SK-N-SH treated with all-trans-retinoic acid at 6 μM for 48 hours (cell line): ENCODE results near the gene RADIL.

Experiments
- ATAC-seq: fragments of 200-7000 bp; cut with Tn5 transposase; 3 replicates; pipeline ENCODE4 v1.9.1; 2020; ENCODE audit warnings: mild to moderate bottlenecking, moderate library complexity
- BACH2 ChIP-seq: fragments of 250-450 bp; sonication (Bioruptor Pico); IDR thresholded peaks from 2 replicates; pipeline ENCODE4 v1.9.0; 2021; ENCODE audit warnings: mild to moderate bottlenecking, borderline replicate concordance
- CREB5 ChIP-seq: fragments of 250-450 bp; sonication (Bioruptor Pico); IDR thresholded peaks from 2 replicates; pipeline ENCODE4 v1.5.1; 2020; ENCODE audit warnings: low read depth, mild to moderate bottlenecking, moderate library complexity
- CSDC2 ChIP-seq: fragments of 250-450 bp; sonication (Bioruptor Pico); IDR thresholded peaks from 2 replicates; pipeline ENCODE4 v1.5.0; 2020; ENCODE audit warnings: mild to moderate bottlenecking, moderate library complexity
- CSRNP3 ChIP-seq: fragments of 250-450 bp; sonication (Bioruptor Pico); IDR thresholded peaks from 2 replicates; pipeline ENCODE4 v1.5.1; 2021; ENCODE audit warnings: mild to moderate bottlenecking, moderate library complexity
- ESRRG ChIP-seq: fragments of 250-450 bp; sonication (Bioruptor Pico); IDR thresholded peaks from 2 replicates; pipeline ENCODE4 v1.6.1; 2021; ENCODE audit warnings: mild to moderate bottlenecking
- GLIS3 ChIP-seq: fragments of 250-450 bp; sonication (Bioruptor Pico); IDR thresholded peaks from 2 replicates; pipeline ENCODE4 v1.5.0; 2020; ENCODE audit warnings: mild to moderate bottlenecking, moderate library complexity
- OSR1 ChIP-seq: fragments of 250-450 bp; sonication (Bioruptor Pico); IDR thresholded peaks from 2 replicates; pipeline ENCODE4 v1.8.0; 2022; ENCODE audit warnings: moderate library complexity, mild to moderate bottlenecking, inconsistent platforms
- PATZ1 ChIP-seq: fragments of 250-450 bp; sonication (Bioruptor Pico); IDR thresholded peaks from 2 replicates; pipeline ENCODE4 v1.8.0; 2020; ENCODE audit warnings: mild to moderate bottlenecking, moderate library complexity, borderline replicate concordance
- PPARA ChIP-seq: fragments of 250-450 bp; sonication (Bioruptor Pico); IDR thresholded peaks from 2 replicates; pipeline ENCODE4 v1.5.0; 2020; ENCODE audit warnings: mild to moderate bottlenecking, borderline replicate concordance
- RARB ChIP-seq: fragments of 250-450 bp; sonication (Bioruptor Pico); IDR thresholded peaks from 2 replicates; pipeline ENCODE4 v1.8.0; 2021; ENCODE audit warnings: mild to moderate bottlenecking, moderate library complexity
- SNAI2 ChIP-seq: fragments of 250-450 bp; sonication (Bioruptor Pico); IDR thresholded peaks from 2 replicates; pipeline ENCODE4 v1.5.0; 2020; ENCODE audit warnings: mild to moderate bottlenecking, moderate library complexity
- TCF4 ChIP-seq: fragments of 250-450 bp; sonication (Bioruptor Pico); IDR thresholded peaks from 2 replicates; pipeline ENCODE4 v1.8.0; 2021; ENCODE audit warnings: mild to moderate bottlenecking, moderate library complexity, borderline replicate concordance
- TOX ChIP-seq: fragments of 250-450 bp; sonication (Bioruptor Pico); IDR thresholded peaks from 2 replicates; pipeline ENCODE4 v1.8.0; 2021; ENCODE audit warnings: mild to moderate bottlenecking, moderate library complexity, borderline replicate concordance
- ZC3H10 ChIP-seq: fragments of 250-450 bp; sonication (Bioruptor Pico); IDR thresholded peaks from 2 replicates; pipeline ENCODE4 v1.5.1; 2021; ENCODE audit warnings: mild to moderate bottlenecking, moderate library complexity
- ZFP3 ChIP-seq: fragments of 250-450 bp; sonication (Bioruptor Pico); IDR thresholded peaks from 2 replicates; pipeline ENCODE4 v1.5.0; 2020; ENCODE audit warnings: mild to moderate bottlenecking, moderate library complexity
- ZFP30 ChIP-seq: fragments of 450-650 bp; formaldehyde crosslinking; IDR thresholded peaks from 2 replicates; pipeline ENCODE4 v1.5.0; 2022; ENCODE audit warnings: mild to moderate bottlenecking, moderate library complexity
- ZNF565 ChIP-seq: fragments of 450-650 bp; formaldehyde crosslinking; conservative IDR thresholded peaks from 2 replicates; pipeline ENCODE4 v1.5.0; 2020; ENCODE audit warnings: low read depth, mild to moderate bottlenecking, moderate library complexity
- ZNF70 ChIP-seq: fragments of 450-650 bp; formaldehyde crosslinking; IDR thresholded peaks from 2 replicates; pipeline ENCODE4 v1.5.0; 2020; ENCODE audit warnings: mild to moderate bottlenecking, moderate library complexity
- ZNF8 ChIP-seq: fragments of 450-650 bp; formaldehyde crosslinking; IDR thresholded peaks from 2 replicates; pipeline ENCODE4 v1.5.0; 2020; ENCODE audit warnings: mild to moderate bottlenecking, moderate library complexity

The RADIL gene

GRCh38 chr7:4786015-4786414 lies 97.5 kb downstream of the RADIL start (continued):
- TF ChIP-seq PPARA (CRISPR knock-in tag) = no peak
- no peak for TF ChIP-seq ESRRG (CRISPR knock-in tag)
- TF ChIP-seq ZFP3 (CRISPR knock-in tag) = no peak
- no peak for TF ChIP-seq CSRNP3 (CRISPR knock-in tag)
- no peak for TF ChIP-seq SNAI2 (CRISPR knock-in tag)
- no peak for TF ChIP-seq OSR1
- no peak for TF ChIP-seq TOX (CRISPR knock-in tag)
- TF ChIP-seq, all 23 proteins: peak for 0

- ATAC-seq = no peak
- no peak for TF ChIP-seq OSR1
- no peak for TF ChIP-seq BACH2 (CRISPR knock-in tag)
- no peak for TF ChIP-seq RARB (CRISPR knock-in tag)
- TF ChIP-seq ZNF8 (CRISPR knock-in tag) = no peak
- TF ChIP-seq CSDC2 = no peak
- TF ChIP-seq TOX (CRISPR knock-in tag) = no peak
- TF ChIP-seq ZNF70 (CRISPR knock-in tag) = no peak
- no peak for TF ChIP-seq ZC3H10 (CRISPR knock-in tag)
- TF ChIP-seq PATZ1 (CRISPR knock-in tag) = no peak
- no peak for TF ChIP-seq CREB5 (CRISPR knock-in tag)
- no peak for TF ChIP-seq ZNF565 (CRISPR knock-in tag)
- TF ChIP-seq TCF4 (CRISPR knock-in tag) = no peak
- TF ChIP-seq ESRRG (CRISPR knock-in tag) = no peak
- TF ChIP-seq GLIS3 (CRISPR knock-in tag) = no peak
- no peak for TF ChIP-seq ZFP30 (CRISPR knock-in tag)
These were observed 98.1 kb downstream of the RADIL start for GRCh38 chr7:4785371-4785770.

- no peak for TF ChIP-seq SNAI2 (CRISPR knock-in tag)
- no peak for TF ChIP-seq ZC3H10 (CRISPR knock-in tag)
- no peak for TF ChIP-seq ZNF70 (CRISPR knock-in tag)
- no peak for TF ChIP-seq CSDC2
- ATAC-seq = no peak
These were observed 98.7 kb downstream of the RADIL start for GRCh38 chr7:4784799-4785198.

GRCh38 chr7:4783762-4784351 lies 99.7 kb downstream of the RADIL start:
- ATAC-seq = no peak
- TF ChIP-seq BACH2 (CRISPR knock-in tag) (no peak), CSDC2 (no peak)

- ATAC-seq = no peak
- TF ChIP-seq PPARA (CRISPR knock-in tag) = no peak
- TF ChIP-seq ZFP30 (CRISPR knock-in tag) = no peak
These were observed 100.2 kb downstream of the RADIL start for GRCh38 chr7:4783292-4783652.

GRCh38 chr7:4782333-4783291 lies 100.9 kb downstream of the RADIL start:
- no peak for ATAC-seq
- TF ChIP-seq RARB (CRISPR knock-in tag) = no peak
- no peak for TF ChIP-seq GLIS3 (CRISPR knock-in tag)
- TF ChIP-seq BACH2 (CRISPR knock-in tag) = no peak
